ENCODE measurements around the gene CNIH4. TPM values are rescaled to one million over a fixed set of nuclear protein-coding genes. Genes with fewer than 3 reads are reported as not detected.

Gene CNIH4
- total and polyA plus RNA-seq, 2 of the 4 experiments (the other 2 are of a cell fraction): 29.7 to 73.1 TPM

GRCh38 chr1:224381880-224382548 lies 25.3 kb downstream of the CNIH4 start:
- H3K27ac ChIP-seq (ENCODE audit: insufficient read depth, low read length): no peak overlapping the region
- H3K36me3 ChIP-seq (ENCODE audit: control insufficient read depth, insufficient read depth, low read length): peaks cover 13% of the 10 kb centered on the region
- no peak overlapping the region for H2BK20ac ChIP-seq (ENCODE audit: low read depth, low read length)
- no peak overlapping the region for H2BK5ac ChIP-seq (ENCODE audit: low read depth, low read length, poor library complexity, severe bottlenecking)
- no peak overlapping the region for H3K4ac ChIP-seq (ENCODE audit: low read depth, low read length)
- no CpG with 5 or more reads among the region's 4 CpGs for WGBS, 2 experiments (ENCODE audit: extremely low coverage in 2 of 2, insufficient read length in 1 of 2)
- H2BK15ac ChIP-seq (ENCODE audit: low read depth, low read length): no peak overlapping the region
- H3K79me1 ChIP-seq (ENCODE audit: low read depth in 1 of 2, low read length in 2 of 2): peaks cover 0 to 6% of the 10 kb centered on the region in 2 experiments; a peak in 2 of 4 replicates
- no peak overlapping the region for H2AFZ ChIP-seq (replicated peaks; ENCODE audit: low read length, poor library complexity)
- no peak overlapping the region for H3K23ac ChIP-seq (ENCODE audit: low read depth, low read length)
- in situ Hi-C loops (cut with MboI; ENCODE audit: low sequenced_read_pairs): no loop called here
- H3K4me3 ChIP-seq (ENCODE audit: insufficient read depth, low read depth, low read length): no peak overlapping the region
- no peak overlapping the region for H3K14ac ChIP-seq (replicated peaks; ENCODE audit: low read depth, low read length)
- H3K9me3 ChIP-seq (ENCODE audit: control insufficient read depth, insufficient read depth, low read length): no peaks in the 10 kb centered on the region
- H4K91ac ChIP-seq (ENCODE audit: insufficient read depth, low read depth, low read length): no peak overlapping the region
- H4K5ac ChIP-seq (ENCODE audit: low read depth, low read length): no peak overlapping the region
- peaks cover 14% of the 10 kb centered on the region for H4K20me1 ChIP-seq (ENCODE audit: insufficient read depth, low read length)
- H3K56ac ChIP-seq (ENCODE audit: extremely low read depth, insufficient read depth, low read length): no peak overlapping the region
- CTCF ChIA-PET: no interaction called here
- H4K8ac ChIP-seq (ENCODE audit: low read depth in 2 of 2, low read length in 2 of 2): no peak overlapping the region
- no peak overlapping the region for H3K18ac ChIP-seq (ENCODE audit: low read depth, low read length)
- no peak overlapping the region for H3K9ac ChIP-seq (ENCODE audit: low read depth, low read length)
- peaks cover 3% of the 10 kb centered on the region for H3K4me1 ChIP-seq (ENCODE audit: control insufficient read depth, insufficient read depth, low read length)
- no peaks in the 10 kb centered on the region for H3K27me3 ChIP-seq (ENCODE audit: control insufficient read depth, insufficient read depth, low read length)
- no peak overlapping the region for H2BK120ac ChIP-seq (ENCODE audit: low read depth, low read length)
- H2AK5ac ChIP-seq (ENCODE audit: low read depth, low read length): no peak overlapping the region
- BruUV-seq (replicated peaks): no TSS peak
- no peak for ATAC-seq (ENCODE audit: low read depth)
- H2AK9ac ChIP-seq (replicated peaks; ENCODE audit: low read depth, low read length, poor library complexity): no peak overlapping the region
- POLR2A ChIA-PET (ENCODE audit: unreplicated experiment): no interaction called here
- intact Hi-C loops (cut with micrococcal nuclease): no loop called here
- dilution Hi-C loops (cut with HindIII; ENCODE audit: low sequenced_read_pairs, unreplicated experiment): no loop called here
- no peak for DNase-seq
- peaks cover 2% of the 10 kb centered on the region for H3K9me1 ChIP-seq (ENCODE audit: insufficient read depth, low read length)
- TF ChIP-seq CEBPB (IDR thresholded peaks at IDR 0.05; ENCODE audit: low read depth, low read length) (no peak), POLR2A (IDR thresholded peaks at IDR 0.05; ENCODE audit: low read depth, low read length) (no peak), MAFK (IDR thresholded peaks at IDR 0.05; ENCODE audit: low read depth, low read length) (no peak), RCOR1 (IDR thresholded peaks at IDR 0.05; ENCODE audit: insufficient replicate concordance, low read length) (no peak)
- H3K4me2 ChIP-seq (ENCODE audit: low read depth, low read length): no peak overlapping the region
